IMR-90 (cell line): Measurements from ENCODE around the gene CNIH2. TPM values are rescaled to one million over a fixed set of nuclear protein-coding genes. Genes with fewer than 3 reads are reported as not detected.

Source experiments
- ATAC-seq: fragments of 200-7000 bp; cut with Tn5 transposase; 2 replicates; pipeline ENCODE4 v1.9.1; 2020; ENCODE audit warnings: low read depth, mild to moderate bottlenecking, moderate library complexity
- BruUV-seq: library from RNA; stranded (reverse); fragments of 400-500 nt; replicated peaks from 2 replicates; lab custom pipeline; 2021; lab: Mats Ljungman, UMichigan
- CTCF ChIA-PET: fragments of 300-600 bp; formaldehyde crosslinking; extraction: SDS; loops from one replicate; lab custom pipeline; 2021; ENCODE audit warnings: antibody characterized with exemption; lab: Yijun Ruan, JAX
- POLR2A ChIA-PET: fragments of 300-600 bp; sonication (Branson Sonifier 250); formaldehyde crosslinking; loops from one replicate; lab custom pipeline; 2022; ENCODE audit warnings: antibody characterized with exemption; ENCODE audit not compliant: unreplicated experiment; lab: Charles Lee
- DNase-seq: peaks from one replicate; pipeline ENCODE4 v3.0.0; 2013
- H2AFZ ChIP-seq: replicated peaks from 2 replicates; pipeline ENCODE3; 2013; ENCODE audit warnings: low read length, mild to moderate bottlenecking; ENCODE audit not compliant: poor library complexity
- H2AK5ac ChIP-seq: 2 replicates; pipeline ENCODE4 v1.6.1; 2013; ENCODE audit warnings: low read depth, low read length, inconsistent platforms
- H2AK9ac ChIP-seq: replicated peaks from 2 replicates; pipeline ENCODE3; 2013; ENCODE audit warnings: mild to moderate bottlenecking, low read depth, low read length, moderate library complexity; ENCODE audit not compliant: poor library complexity
- H2BK120ac ChIP-seq: 2 replicates; pipeline ENCODE4 v1.6.1; 2013; ENCODE audit warnings: low read depth, low read length, inconsistent platforms
- H2BK15ac ChIP-seq: 3 replicates; pipeline ENCODE4 v1.6.1; 2013; ENCODE audit warnings: low read depth, low read length, inconsistent platforms
- H2BK20ac ChIP-seq: 2 replicates; pipeline ENCODE4 v1.6.1; 2013; ENCODE audit warnings: low read depth, mild to moderate bottlenecking, inconsistent platforms, low read length, moderate library complexity
- H2BK5ac ChIP-seq: 2 replicates; pipeline ENCODE4 v1.6.1; 2013; ENCODE audit warnings: mild to moderate bottlenecking, low read depth, low read length, inconsistent platforms; ENCODE audit not compliant: poor library complexity, severe bottlenecking
- H3K14ac ChIP-seq: replicated peaks from 2 replicates; pipeline ENCODE4 v1.6.1; 2013; ENCODE audit warnings: low read depth, low read length, inconsistent platforms
- H3K18ac ChIP-seq: 2 replicates; pipeline ENCODE4 v1.6.1; 2013; ENCODE audit warnings: low read depth, low read length, control low read depth
- H3K23ac ChIP-seq: 2 replicates; pipeline ENCODE4 v1.6.1; 2013; ENCODE audit warnings: low read depth, low read length, inconsistent platforms
- H3K27ac ChIP-seq: 2 replicates; pipeline ENCODE4 v1.5.1; 2013; ENCODE audit warnings: mild to moderate bottlenecking, control low read depth, low read length; ENCODE audit not compliant: insufficient read depth
- H3K27me3 ChIP-seq: 2 replicates; pipeline ENCODE4 v1.6.1; 2013; ENCODE audit warnings: low read length; ENCODE audit not compliant: control insufficient read depth, insufficient read depth
- H3K36me3 ChIP-seq: 2 replicates; pipeline ENCODE4 v1.6.1; 2013; ENCODE audit warnings: low read length, mixed read lengths; ENCODE audit not compliant: control insufficient read depth, insufficient read depth
- H3K4ac ChIP-seq: 2 replicates; pipeline ENCODE4 v1.6.1; 2013; ENCODE audit warnings: low read depth, low read length, inconsistent platforms
- H3K4me1 ChIP-seq: 2 replicates; pipeline ENCODE4 v1.6.1; 2013; ENCODE audit warnings: low read length, mixed read lengths; ENCODE audit not compliant: control insufficient read depth, insufficient read depth
- H3K4me2 ChIP-seq: 2 replicates; pipeline ENCODE4 v1.6.1; 2013; ENCODE audit warnings: low read depth, mild to moderate bottlenecking, control low read depth, low read length, moderate library complexity
- H3K4me3 ChIP-seq: 2 replicates; pipeline ENCODE4 v1.5.1; 2013; ENCODE audit warnings: low read depth, mild to moderate bottlenecking, control low read depth, low read length, moderate library complexity; ENCODE audit not compliant: insufficient read depth
- H3K56ac ChIP-seq: 2 replicates; pipeline ENCODE4 v1.6.1; 2013; ENCODE audit warnings: low read length, inconsistent platforms; ENCODE audit not compliant: insufficient read depth; ENCODE audit errors: extremely low read depth
- H3K79me1 ChIP-seq, 2 experiments: 2 replicates each; pipeline ENCODE4 v1.6.1; 2013; ENCODE audit warnings: low read length in 2 of 2, inconsistent platforms in 1 of 2, low read depth in 1 of 2
- H3K9ac ChIP-seq: 2 replicates; pipeline ENCODE4 v1.6.1; 2013; ENCODE audit warnings: low read depth, low read length, control low read depth
- H3K9me1 ChIP-seq: 2 replicates; pipeline ENCODE4 v1.6.1; 2013; ENCODE audit warnings: low read length, inconsistent platforms; ENCODE audit not compliant: insufficient read depth
- H3K9me3 ChIP-seq: 2 replicates; pipeline ENCODE4 v1.6.1; 2013; ENCODE audit warnings: low read length; ENCODE audit not compliant: control insufficient read depth, insufficient read depth
- H4K20me1 ChIP-seq: 2 replicates; pipeline ENCODE4 v1.6.1; 2013; ENCODE audit warnings: low read length, inconsistent platforms; ENCODE audit not compliant: insufficient read depth
- H4K5ac ChIP-seq: 2 replicates; pipeline ENCODE4 v1.6.1; 2013; ENCODE audit warnings: mild to moderate bottlenecking, low read depth, low read length, control low read depth
- H4K8ac ChIP-seq, 2 experiments: 2 replicates each; pipeline ENCODE4 v1.6.1; 2013; ENCODE audit warnings: low read depth in 2 of 2, low read length in 2 of 2, control low read depth in 1 of 2, inconsistent platforms in 1 of 2
- H4K91ac ChIP-seq: 2 replicates; pipeline ENCODE4 v1.6.1; 2013; ENCODE audit warnings: low read depth, low read length, inconsistent platforms; ENCODE audit not compliant: insufficient read depth
- MXI1 ChIP-seq: IDR thresholded peaks from 2 replicates; pipeline ENCODE4 v1.6.1; 2012; ENCODE audit warnings: low read depth, mild to moderate bottlenecking, low read length, moderate library complexity, borderline replicate concordance
- POLR2A ChIP-seq: IDR thresholded peaks from 2 replicates; pipeline ENCODE4 v1.6.1; 2012; ENCODE audit warnings: mild to moderate bottlenecking, low read depth, low read length
- RFX5 ChIP-seq: IDR thresholded peaks from 2 replicates; pipeline ENCODE4 v1.8.0; 2012; ENCODE audit warnings: low read depth, mild to moderate bottlenecking, low read length, moderate library complexity
- WGBS, 2 experiments: methylation state at CpG; one replicate each; pipeline versions ENCODE4 v1.1.5 to v1.1.7; 2013; ENCODE audit warnings: missing lambda C conversion rate in 2 of 2; ENCODE audit not compliant: insufficient read length in 1 of 2; ENCODE audit errors: extremely low coverage in 2 of 2; 5-methylcytosine and 5-hydroxymethylcytosine counted together
- dilution Hi-C: fragments of 300-500 bp; cut with HindIII; formaldehyde crosslinking; loops from one replicate; pipeline ENCODE4 v1.14.3; 2018; ENCODE audit warnings: low sequenced_read_pairs; ENCODE audit not compliant: unreplicated experiment
- in situ Hi-C: fragments of 300-500 bp; cut with MboI; formaldehyde crosslinking; loops from 3 replicates; pipeline ENCODE4 v1.14.3; 2019; ENCODE audit warnings: low sequenced_read_pairs, inconsistent platforms, mixed read lengths
- intact Hi-C: fragments of 100-400 bp; cut with micrococcal nuclease; formaldehyde crosslinking; loops from 2 replicates; pipeline ENCODE4 v1.10.0; 2022
- polyA plus RNA-seq, 3 experiments: library from polyadenylated mRNA; depleted of rRNA; stranded (reverse); fragments of >200 nt; gene quantifications; 2 replicates each; pipeline ENCODE4 v1.2.3, GENCODE V29; 2012; ENCODE audit warnings: low replicate concordance in 1 of 3
- total RNA-seq: library from RNA; depleted of rRNA; stranded (reverse); fragments of >200 nt; gene quantifications from 2 replicates; pipeline ENCODE4 v1.2.3, GENCODE V29; 2012

Gene CNIH2
- total and polyA plus RNA-seq, 2 of the 4 experiments (the other 2 are of a cell fraction): 0.54 to 3.4 TPM

DNA sequence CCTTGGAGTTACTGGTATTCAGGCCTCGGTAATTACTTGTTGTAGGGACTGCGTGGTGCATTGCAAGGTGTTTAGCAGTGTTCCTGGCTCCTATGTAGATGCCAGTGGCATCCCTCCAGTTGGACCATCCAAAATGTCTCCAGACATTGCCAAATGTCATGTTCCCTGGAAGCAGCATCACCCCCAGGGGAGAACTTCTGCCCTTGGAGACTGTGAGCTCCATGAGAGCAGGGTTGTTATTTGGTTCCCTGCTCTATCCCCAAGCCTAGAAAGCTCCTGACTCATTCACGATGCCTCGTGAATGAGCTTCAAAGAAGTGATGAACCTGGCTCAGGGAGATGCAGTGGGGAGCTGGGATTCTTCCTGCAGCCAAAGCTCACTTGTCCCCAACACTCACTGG lies 43.6 kb downstream of the CNIH2 start:
- H3K9me3 ChIP-seq: no peaks in the 10 kb centered on the region
- DNase-seq: no peak
- no peak overlapping the region for H2BK5ac ChIP-seq
- no peak overlapping the region for H3K27ac ChIP-seq
- H3K4ac ChIP-seq: no peak overlapping the region
- H3K56ac ChIP-seq: no peak overlapping the region
- no peak overlapping the region for H2BK15ac ChIP-seq
- ChIA-PET CTCF (interaction anchor here (1.6 kb wide), 1 partner anchor 10 kb away, joined by 5 read pairs; no protein-coding TSS in a partner anchor), POLR2A (interaction anchor here (1.2 kb wide), 1 partner anchor 9 kb away, joined by 4 read pairs; no protein-coding TSS in a partner anchor)
- H3K23ac ChIP-seq: no peak overlapping the region
- no peak overlapping the region for H3K14ac ChIP-seq
- H2AK9ac ChIP-seq: no peak overlapping the region
- H2AFZ ChIP-seq: no peak overlapping the region
- in situ Hi-C loops (no loop called here), intact Hi-C loops (no loop called here), dilution Hi-C loops (no loop called here)
- H3K36me3 ChIP-seq: no peaks in the 10 kb centered on the region
- no peak overlapping the region for H3K4me3 ChIP-seq
- no peak overlapping the region for H2AK5ac ChIP-seq
- H2BK120ac ChIP-seq: no peak overlapping the region
- H3K4me2 ChIP-seq: no peak overlapping the region
- no peak overlapping the region for H4K8ac ChIP-seq
- peaks cover 42% of the 10 kb centered on the region for H3K4me1 ChIP-seq
- H4K91ac ChIP-seq: no peak overlapping the region
- no peak for ATAC-seq
- H3K9ac ChIP-seq: no peak overlapping the region
- no peak overlapping the region for H4K5ac ChIP-seq
- BruUV-seq: no TSS peak
- H3K79me1 ChIP-seq: peaks cover 0 to 27% of the 10 kb centered on the region in 2 experiments; a peak in 2 of 4 replicates
- peaks cover 30% of the 10 kb centered on the region for H3K9me1 ChIP-seq
- 80% methylated on average over 2 of the region's 4 CpGs; no CpG with 5 or more reads in 1 of the 2 experiments for WGBS, 2 experiments
- H4K20me1 ChIP-seq: peaks cover 2% of the 10 kb centered on the region
- H3K18ac ChIP-seq: no peak overlapping the region
- TF ChIP-seq POLR2A (no peak), RFX5 (no peak), MXI1 (no peak)
- no peaks in the 10 kb centered on the region for H3K27me3 ChIP-seq
- H2BK20ac ChIP-seq: 0 out of 2 replicates have a peak overlapping the region, but pooled peaks have one; percentile 1
